Measurements from ENCODE around the gene BBC3.
"Not testable (repeated sequence)": the region's sequence is repeated elsewhere in the genome, so short reads cannot be mapped to it uniquely, and the experiment has no call there.

Gene BBC3

DNA sequence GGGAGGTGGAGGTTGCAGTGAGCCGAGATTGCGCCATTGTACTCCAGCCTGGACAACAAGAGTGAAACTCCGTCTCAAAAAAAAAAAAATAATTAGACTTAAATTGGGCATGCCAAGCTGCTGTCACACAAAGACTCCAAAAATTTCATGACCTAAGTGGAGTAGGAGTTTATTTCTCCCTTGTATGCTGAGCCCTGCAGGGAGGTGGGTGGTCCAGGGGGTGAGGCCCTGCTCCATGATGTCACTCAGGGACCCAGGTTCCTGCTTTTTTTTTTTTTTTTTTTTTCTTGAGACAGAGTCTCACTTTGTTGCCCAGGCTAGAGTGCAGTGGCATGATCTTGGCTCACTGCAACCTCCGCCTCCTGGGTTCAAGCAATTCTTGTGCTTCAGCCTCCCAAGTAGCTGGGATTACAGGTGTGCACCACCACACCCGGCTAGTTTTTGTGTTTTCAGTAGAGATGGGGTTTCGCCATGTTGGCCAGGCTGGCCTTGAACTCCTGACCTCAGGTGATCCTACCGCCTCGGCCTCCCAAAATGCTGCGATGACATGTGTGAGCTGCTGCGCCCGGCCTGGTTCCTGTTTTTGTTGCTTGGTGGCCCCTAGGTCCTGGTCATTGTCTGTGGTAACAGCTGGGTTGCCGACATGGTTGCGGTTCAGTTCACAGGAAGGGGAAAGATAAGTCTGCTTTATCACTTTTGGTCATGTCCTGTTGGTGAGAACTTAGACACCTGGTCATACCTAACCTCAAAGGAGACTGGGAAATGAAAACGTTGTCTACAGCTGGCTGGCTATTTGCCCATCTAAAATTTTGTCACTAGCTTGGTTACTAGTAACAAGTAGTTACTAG, 31.2 kb upstream of the BBC3 start:
- peak overlapping the region; percentile 82 for H3K27ac ChIP-seq
- H3K9me3 ChIP-seq; H3K4me3 ChIP-seq (ENCODE audit: low read depth in 1 of 2, low read length in 1 of 2); H3K27me3 ChIP-seq: not testable (repeated sequence)
- peaks cover 18 to 35% of the 10 kb centered on the region in 2 experiments for H3K4me1 ChIP-seq (ENCODE audit: control insufficient read depth in 1 of 2, insufficient read depth in 1 of 2, low read depth in 1 of 2, low read length in 1 of 2)
- TF ChIP-seq, protein P1, sequence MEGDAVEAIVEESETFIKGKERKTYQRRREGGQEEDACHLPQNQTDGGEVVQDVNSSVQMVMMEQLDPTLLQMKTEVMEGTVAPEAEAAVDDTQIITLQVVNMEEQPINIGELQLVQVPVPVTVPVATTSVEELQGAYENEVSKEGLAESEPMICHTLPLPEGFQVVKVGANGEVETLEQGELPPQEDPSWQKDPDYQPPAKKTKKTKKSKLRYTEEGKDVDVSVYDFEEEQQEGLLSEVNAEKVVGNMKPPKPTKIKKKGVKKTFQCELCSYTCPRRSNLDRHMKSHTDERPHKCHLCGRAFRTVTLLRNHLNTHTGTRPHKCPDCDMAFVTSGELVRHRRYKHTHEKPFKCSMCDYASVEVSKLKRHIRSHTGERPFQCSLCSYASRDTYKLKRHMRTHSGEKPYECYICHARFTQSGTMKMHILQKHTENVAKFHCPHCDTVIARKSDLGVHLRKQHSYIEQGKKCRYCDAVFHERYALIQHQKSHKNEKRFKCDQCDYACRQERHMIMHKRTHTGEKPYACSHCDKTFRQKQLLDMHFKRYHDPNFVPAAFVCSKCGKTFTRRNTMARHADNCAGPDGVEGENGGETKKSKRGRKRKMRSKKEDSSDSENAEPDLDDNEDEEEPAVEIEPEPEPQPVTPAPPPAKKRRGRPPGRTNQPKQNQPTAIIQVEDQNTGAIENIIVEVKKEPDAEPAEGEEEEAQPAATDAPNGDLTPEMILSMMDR (IDR thresholded peaks at IDR 0.05) = peak; percentile 15
- H3K36me3 ChIP-seq = peaks cover 79% of the 10 kb centered on the region

DNA sequence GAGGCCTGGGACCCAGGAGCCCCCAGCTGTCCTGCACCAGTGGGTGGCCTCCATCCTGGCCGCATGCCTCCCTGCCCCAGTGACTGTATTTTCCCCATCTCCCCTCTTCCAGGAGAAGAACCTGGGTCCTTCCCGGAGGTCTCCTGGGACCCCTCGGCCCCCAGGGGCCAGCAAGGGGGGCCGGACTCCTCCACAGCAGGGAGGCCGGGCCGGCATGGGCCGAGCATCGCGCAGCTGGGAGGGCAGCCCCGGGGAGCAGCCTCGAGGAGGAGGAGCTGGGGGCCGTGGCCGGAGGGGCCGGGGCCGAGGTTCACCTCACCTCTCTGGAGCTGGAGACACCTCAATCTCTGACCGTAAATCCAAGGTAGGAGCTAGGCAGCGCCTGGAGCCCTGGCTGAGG, 29.5 kb upstream of the BBC3 start:
- no peak overlapping the region for H3K27ac ChIP-seq
- no peaks in the 10 kb centered on the region for H3K27me3 ChIP-seq
- peaks cover 22 to 44% of the 10 kb centered on the region in 2 experiments for H3K4me1 ChIP-seq (ENCODE audit: control insufficient read depth in 1 of 2, insufficient read depth in 1 of 2, low read depth in 1 of 2, low read length in 1 of 2)
- peaks cover 62% of the 10 kb centered on the region for H3K36me3 ChIP-seq
- TF ChIP-seq, protein P1 (IDR thresholded peaks at IDR 0.05) = no peak
- no peaks in the 10 kb centered on the region for H3K9me3 ChIP-seq
- no peak overlapping the region for H3K4me3 ChIP-seq (ENCODE audit: low read depth in 1 of 2, low read length in 1 of 2)

DNA sequence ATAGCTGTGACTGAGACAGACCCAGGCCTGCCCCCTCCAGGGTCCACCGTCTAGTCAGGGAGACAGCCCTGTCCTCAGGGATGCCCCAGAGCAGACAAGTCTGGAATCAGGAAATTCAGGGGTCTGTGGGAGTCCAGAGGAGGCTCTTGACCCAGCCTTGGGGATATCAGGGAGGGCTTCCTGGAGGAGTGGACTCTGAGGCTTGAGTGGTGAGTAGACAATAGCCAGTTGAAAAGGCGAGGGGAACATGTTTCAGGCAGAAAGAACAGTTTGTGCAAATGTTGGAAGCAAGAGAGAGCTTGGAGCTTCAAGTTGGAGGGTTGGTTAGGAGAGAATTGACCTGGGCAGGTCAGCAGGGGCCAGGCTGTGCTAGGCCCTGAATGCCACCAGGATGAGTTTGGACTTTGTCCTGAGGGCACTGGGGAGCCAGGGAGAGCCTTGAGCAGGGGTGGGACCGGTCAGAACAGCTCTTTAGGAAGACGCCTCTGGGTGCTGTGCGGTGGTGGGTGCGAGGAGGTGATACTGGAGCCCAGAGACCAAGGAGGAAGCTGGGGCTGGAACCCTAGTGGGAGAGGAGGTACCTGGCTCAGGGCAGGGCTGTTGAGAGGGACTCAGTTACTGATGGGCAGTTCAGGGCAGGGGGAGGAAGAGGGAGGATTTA, 28.0 kb upstream of the BBC3 start:
- H3K36me3 ChIP-seq = peaks cover 48% of the 10 kb centered on the region

DNA sequence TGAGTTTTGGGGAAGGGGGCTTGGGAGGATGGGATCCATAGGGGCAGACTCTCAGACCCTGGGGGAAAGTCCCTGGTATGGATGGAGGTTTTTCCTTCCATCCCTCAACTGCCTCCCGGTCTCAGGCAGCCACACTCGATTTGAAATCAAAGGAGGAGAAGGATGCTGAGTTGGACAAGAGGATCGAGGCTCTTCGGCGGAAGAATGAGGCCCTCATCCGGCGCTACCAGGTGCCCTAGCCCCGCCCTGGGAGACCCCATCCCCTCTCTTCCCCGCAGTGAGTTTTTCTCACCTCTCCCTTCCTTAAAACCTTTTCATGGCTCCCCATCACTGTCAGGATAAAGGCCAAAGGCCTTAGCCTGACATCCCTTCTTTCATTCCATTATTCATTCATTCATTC, 27.4 kb upstream of the BBC3 start:
- no peak overlapping the region for H3K4me3 ChIP-seq (ENCODE audit: low read depth in 1 of 2, low read length in 1 of 2)
- TF ChIP-seq, protein P1 (IDR thresholded peaks at IDR 0.05) = no peak
- H3K27ac ChIP-seq = peak overlapping the region; percentile 89
- H3K4me1 ChIP-seq (ENCODE audit: control insufficient read depth in 1 of 2, insufficient read depth in 1 of 2, low read depth in 1 of 2, low read length in 1 of 2) = peaks cover 22 to 44% of the 10 kb centered on the region in 2 experiments
- H3K9me3 ChIP-seq = no peaks in the 10 kb centered on the region
- H3K36me3 ChIP-seq = peaks cover 42% of the 10 kb centered on the region
- H3K27me3 ChIP-seq = no peaks in the 10 kb centered on the region

More for the DNA sequence above, 28.0 kb upstream of the BBC3 start:
- Histone ChIP-seq H3K9me3 (no peaks in the 10 kb centered on the region), H3K27me3 (no peaks in the 10 kb centered on the region), H3K4me1 (ENCODE audit: control insufficient read depth in 1 of 2, insufficient read depth in 1 of 2, low read depth in 1 of 2, low read length in 1 of 2) (peaks cover 22 to 44% of the 10 kb centered on the region in 2 experiments), H3K4me3 (ENCODE audit: low read depth in 1 of 2, low read length in 1 of 2) (no peak overlapping the region), H3K27ac (peak overlapping the region; percentile 18)
- TF ChIP-seq, protein P1 (IDR thresholded peaks at IDR 0.05) = no peak

DNA sequence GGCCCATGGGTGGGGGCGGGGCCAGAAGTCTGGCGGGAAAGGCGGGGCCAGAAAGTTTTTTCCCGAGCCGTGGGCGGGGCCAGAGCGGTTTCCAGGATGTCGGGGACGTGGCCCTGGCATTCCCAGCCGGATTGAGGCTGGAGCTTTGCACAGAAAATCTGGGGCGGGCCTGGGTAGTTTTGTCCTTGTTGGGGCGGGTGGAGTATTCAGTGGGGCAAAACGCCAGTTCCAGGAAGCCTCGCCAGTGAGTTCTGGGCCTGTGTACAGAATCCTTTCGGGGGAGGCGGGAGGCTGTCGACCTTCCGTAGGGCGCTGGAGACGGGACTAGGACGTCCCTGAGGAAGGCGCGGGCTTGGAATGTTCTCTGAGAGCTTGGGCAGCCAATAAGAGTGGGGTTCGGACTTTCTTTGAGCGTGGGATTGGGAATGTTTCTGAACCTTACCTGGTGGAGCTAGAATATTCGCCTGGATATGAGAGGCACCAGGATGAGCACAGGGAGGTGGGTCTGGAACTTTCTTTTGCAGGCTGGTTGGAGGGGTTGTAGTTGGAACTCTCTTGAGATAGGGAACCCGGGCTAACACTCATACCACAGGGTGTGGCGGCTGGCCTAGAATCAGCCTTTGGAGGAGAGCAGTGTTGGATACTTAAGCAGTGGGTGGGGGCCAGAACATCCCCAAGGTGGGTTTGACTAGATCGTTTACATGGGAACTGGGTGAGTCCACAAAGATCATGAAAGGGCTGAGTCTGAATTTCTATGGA, 26.6 kb upstream of the BBC3 start:
- H3K4me1 ChIP-seq (ENCODE audit: control insufficient read depth in 1 of 2, insufficient read depth in 1 of 2, low read depth in 1 of 2, low read length in 1 of 2) = peaks cover 22 to 40% of the 10 kb centered on the region in 2 experiments
- H3K27me3 ChIP-seq = no peaks in the 10 kb centered on the region
- peak overlapping the region; percentile 67 to 70 for H3K4me3 ChIP-seq (ENCODE audit: low read depth in 1 of 2, low read length in 1 of 2)
- TF ChIP-seq, protein P1 (IDR thresholded peaks at IDR 0.05) = no peak
- H3K36me3 ChIP-seq = peaks cover 36% of the 10 kb centered on the region
- no peaks in the 10 kb centered on the region for H3K9me3 ChIP-seq
- peak overlapping the region; percentile 89 for H3K27ac ChIP-seq
